Activated CD4-positive, alpha-beta T cell treated with anti-CD3 and anti-CD28 coated beads, Interleukin-2, amount 10 ng/mL, durations not matched to agents 24 days and 14 days (primary cell): ENCODE results near the gene MTRR. TPM values are rescaled to one million over a fixed set of nuclear protein-coding genes. Genes with fewer than 3 reads are reported as not detected.

Experiments used
- DNase-seq: peaks from one replicate; pipeline ENCODE4 v3.0.0; 2022
- H3K27ac Mint-ChIP-seq: one replicate; pipeline ENCODE4 v1.8.0; 2022; ENCODE audit warnings: mild to moderate bottlenecking, mixed read lengths
- H3K27me3 Mint-ChIP-seq: one replicate; pipeline ENCODE4 v1.8.0; 2022; ENCODE audit warnings: mixed read lengths
- H3K36me3 Mint-ChIP-seq: one replicate; pipeline ENCODE4 v1.8.0; 2022; ENCODE audit warnings: low read depth, mild to moderate bottlenecking, mixed read lengths
- H3K4me1 Mint-ChIP-seq: one replicate; pipeline ENCODE4 v1.8.0; 2021; ENCODE audit warnings: mixed read lengths
- H3K4me3 Mint-ChIP-seq: one replicate; pipeline ENCODE4 v1.8.0; 2022; ENCODE audit warnings: mild to moderate bottlenecking, moderate library complexity, mixed read lengths
- H3K9me3 Mint-ChIP-seq: one replicate; pipeline ENCODE4 v1.8.0; 2021; ENCODE audit warnings: mixed read lengths
- intact Hi-C: fragments of 100-400 bp; cut with micrococcal nuclease; formaldehyde crosslinking; loops from one replicate; pipeline ENCODE4 v1.15.1; 2023
- total RNA-seq: library from RNA; stranded (reverse); gene quantifications from 2 replicates; pipeline ENCODE4 v1.2.3, GENCODE V29; 2022

Gene MTRR
- total RNA-seq, 1 donor from 2014 or later = 64.4 TPM

- intact Hi-C loops = loop anchor here (10.0 kb wide), 2 partner anchors 1025 to 1085 kb away; no protein-coding TSS in a partner anchor
- DNase-seq = peak; percentile 62
- Mint-ChIP-seq H3K27ac (no peak overlapping the region), H3K36me3 (peaks cover 4% of the 10 kb centered on the region), H3K27me3 (peaks cover 42% of the 10 kb centered on the region), H3K9me3 (no peaks in the 10 kb centered on the region), H3K4me1 (peaks cover 19% of the 10 kb centered on the region), H3K4me3 (peak overlapping the region; percentile 75)
These were observed 19.1 kb upstream of the MTRR start for GRCh38 chr5:7849681-7850394.

DNA sequence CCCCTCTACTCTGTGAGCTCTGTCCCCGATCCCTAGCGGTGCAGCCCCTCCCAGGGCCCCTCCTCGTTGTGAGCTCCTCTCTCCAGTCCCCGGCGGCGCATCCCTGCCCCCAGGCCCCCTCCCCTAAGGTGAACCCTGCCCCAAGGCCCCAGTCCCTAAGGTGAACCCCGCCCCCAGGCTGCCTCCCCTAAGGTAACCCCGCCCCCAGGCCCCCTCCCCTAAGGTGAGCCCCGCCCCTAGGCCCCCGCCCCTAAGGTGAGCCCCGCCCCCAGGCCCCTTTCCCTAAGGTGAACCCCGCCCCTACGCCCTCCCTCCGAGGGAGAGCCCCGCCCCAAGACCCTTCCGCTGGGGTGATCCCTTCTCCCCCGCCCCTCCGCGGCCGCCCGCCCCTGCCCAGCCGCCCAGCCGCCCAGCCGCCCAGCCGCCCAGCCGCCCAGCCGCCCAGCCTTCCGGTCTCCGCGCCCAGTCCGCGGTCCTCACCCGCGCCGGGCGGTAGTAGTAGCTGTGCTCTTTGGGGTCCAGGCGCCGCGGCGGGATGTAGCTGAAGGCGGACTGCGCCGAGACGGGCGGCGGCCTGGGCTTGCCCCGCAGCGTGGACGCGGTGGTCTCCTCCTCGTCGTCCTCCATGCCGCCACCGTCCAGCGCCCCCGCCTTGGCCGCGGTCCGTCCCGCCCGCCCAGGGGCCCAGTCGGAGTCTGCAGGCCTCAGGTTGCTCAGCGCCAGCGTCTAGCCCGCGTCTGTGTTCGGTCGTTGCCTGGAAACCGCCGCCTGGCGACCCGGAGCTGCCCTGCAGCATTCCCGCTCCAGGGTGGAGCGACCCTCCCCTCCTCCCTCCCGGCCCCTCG lies 18.3 kb upstream of the MTRR start, which contains the start of gene CFAP90:
CFAP90 (minus strand) TSS at position 739 of the 845 bp plus-strand sequence; CDS start at position 627, 112 bp downstream.
- Mint-ChIP-seq H3K4me1 (peaks cover 19% of the 10 kb centered on the region), H3K9me3 (no peaks in the 10 kb centered on the region), H3K36me3 (peaks cover 4% of the 10 kb centered on the region), H3K4me3 (peak within 1 kb of the TSS; percentile 76), H3K27me3 (peaks cover 42% of the 10 kb centered on the region), H3K27ac (no peak within 1 kb of the TSS)
- peak; percentile 61 for DNase-seq
- intact Hi-C loops = loop anchor here (10.0 kb wide), 2 partner anchors 1026 to 1086 kb away; no protein-coding TSS in a partner anchor

DNA sequence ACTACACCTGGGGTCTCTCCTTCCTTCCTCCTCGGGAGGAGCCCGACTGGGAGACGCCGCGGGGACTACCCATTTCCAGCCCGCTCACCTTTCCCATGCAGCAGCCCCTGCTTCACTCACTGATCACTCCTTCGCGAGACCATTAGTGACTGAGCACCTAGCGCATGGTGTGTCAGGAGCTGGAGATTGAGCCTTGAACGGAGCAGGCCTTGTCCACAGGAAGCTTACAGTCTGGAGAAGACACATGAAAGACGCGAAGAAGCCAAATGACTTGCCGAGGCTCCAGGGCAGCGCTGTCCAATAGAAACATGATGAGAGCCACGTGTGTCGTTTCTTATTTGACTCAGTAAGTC lies 17.7 kb upstream of the MTRR start:
- no peak for DNase-seq
- peaks cover 19% of the 10 kb centered on the region for H3K4me1 Mint-ChIP-seq
- H3K4me3 Mint-ChIP-seq = peak overlapping the region; percentile 76
- peaks cover 43% of the 10 kb centered on the region for H3K27me3 Mint-ChIP-seq
- no peaks in the 10 kb centered on the region for H3K9me3 Mint-ChIP-seq
- H3K27ac Mint-ChIP-seq = no peak overlapping the region
- intact Hi-C loops = loop anchor here (10.0 kb wide), 2 partner anchors 1026 to 1086 kb away; no protein-coding TSS in a partner anchor
- peaks cover 4% of the 10 kb centered on the region for H3K36me3 Mint-ChIP-seq

DNA sequence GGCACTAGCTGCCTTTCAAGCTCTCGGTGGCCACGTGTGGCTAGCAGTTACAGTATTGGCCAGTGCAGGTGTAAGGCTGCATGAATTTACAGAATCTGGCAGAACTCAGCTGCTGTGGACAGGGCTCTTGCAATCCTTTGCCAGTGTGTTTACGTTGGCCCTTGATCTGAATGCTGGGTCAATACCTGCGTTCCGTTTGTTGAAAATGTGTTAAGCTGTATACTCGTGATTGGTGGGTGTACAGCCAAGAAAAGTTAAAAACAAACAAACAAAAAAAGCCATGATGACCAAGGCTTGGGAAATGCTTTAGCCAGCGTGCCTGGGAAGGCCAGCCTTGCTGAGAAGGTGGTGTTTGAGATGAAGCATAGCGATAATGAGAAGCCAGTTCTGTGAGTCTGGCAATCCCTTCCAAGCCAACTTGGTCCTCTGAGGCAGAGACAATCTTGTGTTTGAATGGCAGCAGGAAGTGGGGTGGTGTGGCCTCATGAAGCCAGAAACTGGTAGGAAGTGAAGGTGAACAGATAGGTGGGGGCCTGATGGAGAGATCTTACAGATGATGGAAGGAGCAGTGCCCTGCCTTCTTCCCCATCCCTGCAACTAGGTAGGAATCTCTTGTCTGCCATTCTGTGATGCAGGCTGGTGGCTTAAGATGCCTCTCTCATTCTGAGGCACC lies 17.2 kb upstream of the MTRR start:
- H3K4me1 Mint-ChIP-seq = peaks cover 20% of the 10 kb centered on the region
- intact Hi-C loops = loop anchor here (10.0 kb wide), 2 partner anchors 1027 to 1087 kb away; no protein-coding TSS in a partner anchor
- no peak overlapping the region for H3K27ac Mint-ChIP-seq
- no peak for DNase-seq
- peaks cover 4% of the 10 kb centered on the region for H3K36me3 Mint-ChIP-seq
- peaks cover 39% of the 10 kb centered on the region for H3K27me3 Mint-ChIP-seq
- no peaks in the 10 kb centered on the region for H3K9me3 Mint-ChIP-seq
- peak overlapping the region; percentile 76 for H3K4me3 Mint-ChIP-seq

DNA sequence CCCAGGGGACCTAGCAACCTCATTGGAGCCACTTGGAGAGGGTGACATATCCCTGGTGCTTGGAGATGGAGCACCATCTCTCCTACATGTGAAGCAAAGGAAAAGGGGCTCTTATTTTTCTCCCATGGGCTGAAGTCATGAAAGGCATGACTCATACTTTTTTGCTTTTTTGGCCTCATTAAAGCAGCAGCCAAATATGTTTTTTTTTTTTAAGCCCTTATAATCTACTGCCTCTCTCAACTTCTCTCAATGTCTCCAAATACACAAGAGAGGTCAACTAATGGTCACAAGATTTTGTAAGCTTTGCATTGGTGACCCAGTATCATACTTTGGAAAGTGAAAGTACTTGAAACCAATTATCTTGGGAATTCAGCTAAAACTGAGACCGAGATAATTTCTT lies 16.4 kb upstream of the MTRR start:
- Mint-ChIP-seq H3K9me3 (no peaks in the 10 kb centered on the region), H3K4me1 (peaks cover 26% of the 10 kb centered on the region), H3K4me3 (no peak overlapping the region), H3K27ac (no peak overlapping the region), H3K27me3 (peaks cover 37% of the 10 kb centered on the region), H3K36me3 (peaks cover 5% of the 10 kb centered on the region)
- intact Hi-C loops = loop anchor here (10.0 kb wide), 2 partner anchors 1028 to 1088 kb away; no protein-coding TSS in a partner anchor
- no peak for DNase-seq

GRCh38 chr5:7852988-7853387 lies 16.0 kb upstream of the MTRR start:
- DNase-seq = no peak
- H3K4me3 Mint-ChIP-seq = no peak overlapping the region
- H3K4me1 Mint-ChIP-seq = peaks cover 30% of the 10 kb centered on the region
- intact Hi-C loops = loop anchor here (10.0 kb wide), 2 partner anchors 1028 to 1088 kb away; no protein-coding TSS in a partner anchor
- peaks cover 35% of the 10 kb centered on the region for H3K27me3 Mint-ChIP-seq
- no peak overlapping the region for H3K27ac Mint-ChIP-seq
- H3K9me3 Mint-ChIP-seq = no peaks in the 10 kb centered on the region
- H3K36me3 Mint-ChIP-seq = peaks cover 9% of the 10 kb centered on the region

GRCh38 chr5:7855611-7856010 lies 13.3 kb upstream of the MTRR start:
- DNase-seq = no peak
- H3K4me1 Mint-ChIP-seq = peaks cover 36% of the 10 kb centered on the region
- intact Hi-C loops = loop anchor here (10.0 kb wide), 2 partner anchors 1031 to 1091 kb away; no protein-coding TSS in a partner anchor
- H3K36me3 Mint-ChIP-seq = peaks cover 22% of the 10 kb centered on the region
- no peaks in the 10 kb centered on the region for H3K9me3 Mint-ChIP-seq
- H3K4me3 Mint-ChIP-seq = no peak overlapping the region
- no peak overlapping the region for H3K27ac Mint-ChIP-seq
- H3K27me3 Mint-ChIP-seq = peaks cover 18% of the 10 kb centered on the region

GRCh38 chr5:7856855-7857254 lies 12.1 kb upstream of the MTRR start:
- H3K9me3 Mint-ChIP-seq = no peaks in the 10 kb centered on the region
- DNase-seq = peak; percentile 83
- H3K4me3 Mint-ChIP-seq = no peak overlapping the region
- peaks cover 25% of the 10 kb centered on the region for H3K36me3 Mint-ChIP-seq
- H3K27me3 Mint-ChIP-seq = peaks cover 10% of the 10 kb centered on the region
- peak overlapping the region; percentile 50 for H3K27ac Mint-ChIP-seq
- H3K4me1 Mint-ChIP-seq = peaks cover 30% of the 10 kb centered on the region
- intact Hi-C loops = loop anchor here (10.0 kb wide), 2 partner anchors 1032 to 1092 kb away; no protein-coding TSS in a partner anchor

DNA sequence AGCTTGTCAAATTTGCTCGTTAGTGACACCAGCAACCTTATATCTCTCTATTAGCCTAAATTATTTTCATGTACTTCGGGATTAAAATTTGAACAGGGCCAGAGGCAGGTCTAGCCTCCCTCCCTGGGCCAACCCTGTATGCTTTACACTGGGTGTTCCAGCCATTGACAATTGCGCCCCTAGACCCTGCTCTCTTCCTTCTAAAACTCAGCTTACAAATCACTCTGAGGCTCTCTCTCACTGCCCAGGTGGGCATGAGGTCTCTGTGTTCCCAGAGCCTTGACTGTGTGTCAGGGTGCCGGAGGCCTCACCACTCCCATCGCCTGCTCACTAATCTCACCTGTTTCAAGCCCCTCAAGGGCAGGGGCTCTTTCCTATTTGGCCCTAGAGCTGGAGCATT lies 11.6 kb upstream of the MTRR start:
- H3K36me3 Mint-ChIP-seq = peaks cover 26% of the 10 kb centered on the region
- H3K27me3 Mint-ChIP-seq = peaks cover 9% of the 10 kb centered on the region
- H3K27ac Mint-ChIP-seq = peak overlapping the region; percentile 80
- intact Hi-C loops = loop anchor here (10.0 kb wide), 2 partner anchors 1033 to 1093 kb away; no protein-coding TSS in a partner anchor
- H3K4me3 Mint-ChIP-seq = no peak overlapping the region
- no peaks in the 10 kb centered on the region for H3K9me3 Mint-ChIP-seq
- peaks cover 25% of the 10 kb centered on the region for H3K4me1 Mint-ChIP-seq
- no peak for DNase-seq

DNA sequence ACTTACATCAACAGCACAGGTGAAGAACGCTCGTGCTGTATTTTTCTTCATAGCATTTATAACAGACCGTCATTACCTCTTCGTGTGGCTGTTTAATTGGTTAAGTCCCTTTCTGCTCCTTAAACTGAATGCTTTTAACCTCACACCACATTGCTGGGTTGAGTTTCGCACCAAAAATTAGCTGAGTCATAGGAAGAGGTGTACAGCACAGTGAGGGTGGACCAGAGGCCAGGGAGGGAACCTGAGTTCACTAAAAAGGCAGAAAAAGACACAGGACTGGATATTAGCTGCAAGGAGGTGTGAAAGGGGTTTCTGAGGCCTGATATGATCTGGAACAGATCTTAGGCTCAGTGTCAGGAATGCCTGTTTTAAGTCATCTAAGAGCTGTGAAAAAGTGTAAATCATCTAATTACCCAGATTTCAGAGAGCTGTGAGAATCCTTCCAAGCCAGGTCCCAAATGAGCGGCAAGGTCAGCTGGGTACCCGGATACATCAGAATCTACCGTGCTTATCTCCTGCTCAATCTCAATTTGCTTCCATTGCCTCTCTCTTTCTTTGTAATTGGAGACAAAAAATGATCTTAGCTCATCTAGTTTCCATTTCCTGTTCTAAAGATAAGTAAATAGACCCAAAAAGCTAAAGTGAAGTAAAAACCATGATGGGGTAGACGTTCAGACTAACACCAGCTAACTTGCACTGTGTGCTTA lies 10.9 kb upstream of the MTRR start:
- DNase-seq = no peak
- Mint-ChIP-seq H3K4me1 (peaks cover 22% of the 10 kb centered on the region), H3K36me3 (peaks cover 32% of the 10 kb centered on the region), H3K27ac (peak overlapping the region; percentile 80), H3K9me3 (no peaks in the 10 kb centered on the region), H3K4me3 (peak overlapping the region; percentile 52), H3K27me3 (peaks cover 9% of the 10 kb centered on the region)
- intact Hi-C loops = loop anchor here (1.0 to 10.0 kb wide), 4 partner anchors 10 to 1093 kb away; no protein-coding TSS in a partner anchor

DNA sequence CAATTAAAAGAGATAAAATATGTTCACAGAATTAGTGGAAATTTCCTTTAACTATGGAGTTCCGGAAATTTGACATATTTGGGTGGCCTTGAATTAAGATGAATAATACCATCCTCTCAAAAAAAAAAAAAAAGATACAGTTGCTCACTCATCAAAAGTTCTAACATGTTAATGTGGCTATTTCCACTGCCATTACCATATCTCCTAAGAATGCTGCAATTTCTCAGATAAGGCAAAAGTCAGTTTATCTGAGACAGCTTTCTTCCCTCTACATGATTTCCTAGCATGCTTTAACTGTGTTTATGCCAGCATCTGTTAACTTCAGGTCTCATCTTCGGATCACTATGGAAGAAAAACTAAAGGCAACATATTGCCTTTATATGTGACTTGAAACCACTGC lies 2.8 kb upstream of the MTRR start:
- Mint-ChIP-seq H3K36me3 (peaks cover 42% of the 10 kb centered on the region), H3K4me1 (peaks cover 39% of the 10 kb centered on the region), H3K9me3 (no peaks in the 10 kb centered on the region), H3K27me3 (no peaks in the 10 kb centered on the region), H3K27ac (no peak overlapping the region), H3K4me3 (no peak overlapping the region)
- no peak for DNase-seq
- intact Hi-C loops = loop anchor here (5.0 kb wide), 1 partner anchor 1154 kb away; the partner anchor contains the start of gene TENT4A

- DNase-seq = no peak
- Mint-ChIP-seq H3K27me3 (no peaks in the 10 kb centered on the region), H3K4me1 (peaks cover 49% of the 10 kb centered on the region), H3K9me3 (no peaks in the 10 kb centered on the region), H3K36me3 (peaks cover 45% of the 10 kb centered on the region), H3K4me3 (peak overlapping the region; percentile 5), H3K27ac (no peak overlapping the region)
- intact Hi-C loops = loop anchor here (5.0 kb wide), 1 partner anchor 1155 kb away; the partner anchor contains the start of gene TENT4A
These were observed 1.7 kb upstream of the MTRR start for GRCh38 chr5:7867260-7867659.
